Neutrophil (primary cell): ENCODE measurements around the gene RYR2.

ENCODE experiments used
- H3K27ac ChIP-seq: fragments of 200-600 bp; sonication (generic); 2 replicates; pipeline ENCODE4 v1.5.1; 2016; ENCODE audit warnings: mild to moderate bottlenecking, moderate library complexity
- H3K27me3 ChIP-seq: fragments of 200-600 bp; sonication (generic); 2 replicates; pipeline ENCODE4 v1.6.0; 2016; ENCODE audit warnings: mild to moderate bottlenecking
- H3K36me3 ChIP-seq: fragments of 200-600 bp; sonication (generic); 2 replicates; pipeline ENCODE4 v1.5.1; 2017
- H3K4me1 ChIP-seq, 2 experiments: fragments of 200-600 bp in 1 of 2; sonication (generic) in 1 of 2; 1 replicate in 1 of 2; 2 replicates in 1 of 2; pipeline versions ENCODE4 v1.5.1 to v1.6.1; 2013 to 2016; ENCODE audit warnings: low read depth in 1 of 2, low read length in 1 of 2, mild to moderate bottlenecking in 1 of 2, moderate library complexity in 1 of 2; ENCODE audit not compliant: control insufficient read depth in 1 of 2, insufficient read depth in 1 of 2
- H3K4me3 ChIP-seq, 2 experiments: fragments of 200-600 bp in 1 of 2; sonication (generic) in 1 of 2; 1 replicate in 1 of 2; 2 replicates in 1 of 2; pipeline ENCODE4 v1.5.1; 2013 to 2016; ENCODE audit warnings: low read depth in 1 of 2, low read length in 1 of 2, mild to moderate bottlenecking in 1 of 2, moderate library complexity in 1 of 2
- H3K9me3 ChIP-seq: fragments of 200-600 bp; sonication (generic); 2 replicates; pipeline ENCODE4 v1.5.1; 2016
- CTCF ChIP-seq: fragments of 200-600 bp; sonication (generic); IDR thresholded peaks from 2 replicates; pipeline ENCODE4 v1.5.1; 2016; ENCODE audit warnings: antibody characterized with exemption

The RYR2 gene

GRCh38 chr1:237608433-237608832 is 566.4 kb downstream of the RYR2 start:
- H3K27me3 ChIP-seq, result no peaks in the 10 kb centered on the region
- no peaks in the 10 kb centered on the region for H3K9me3 ChIP-seq
- H3K4me1 ChIP-seq, result no peaks in the 10 kb centered on the region
- no peak for TF ChIP-seq CTCF
- no peak overlapping the region for H3K27ac ChIP-seq
- H3K4me3 ChIP-seq, result no peak overlapping the region
- no peaks in the 10 kb centered on the region for H3K36me3 ChIP-seq

GRCh38 chr1:237610157-237610556 is 568.2 kb downstream of the RYR2 start:
- no peaks in the 10 kb centered on the region for H3K4me1 ChIP-seq
- no peak overlapping the region for H3K27ac ChIP-seq
- no peaks in the 10 kb centered on the region for H3K9me3 ChIP-seq
- no peak for TF ChIP-seq CTCF
- H3K36me3 ChIP-seq, result no peaks in the 10 kb centered on the region
- H3K27me3 ChIP-seq, result no peaks in the 10 kb centered on the region
- H3K4me3 ChIP-seq, result no peak overlapping the region

GRCh38 chr1:237613984-237614383 is 572.0 kb downstream of the RYR2 start:
- Histone ChIP-seq H3K27me3 (no peaks in the 10 kb centered on the region), H3K4me3 (no peak overlapping the region), H3K36me3 (no peaks in the 10 kb centered on the region), H3K4me1 (no peaks in the 10 kb centered on the region), H3K9me3 (no peaks in the 10 kb centered on the region), H3K27ac (no peak overlapping the region)
- no peak for TF ChIP-seq CTCF

- H3K27me3 ChIP-seq, result no peaks in the 10 kb centered on the region
- no peaks in the 10 kb centered on the region for H3K4me1 ChIP-seq
- no peak overlapping the region for H3K27ac ChIP-seq
- H3K36me3 ChIP-seq, result no peaks in the 10 kb centered on the region
- no peaks in the 10 kb centered on the region for H3K9me3 ChIP-seq
- no peak for TF ChIP-seq CTCF
- H3K4me3 ChIP-seq, result no peak overlapping the region
Measured at GRCh38 chr1:237619553-237619952, 577.6 kb downstream of the RYR2 start.

GRCh38 chr1:237634922-237635321 is 592.9 kb downstream of the RYR2 start:
- Histone ChIP-seq H3K9me3 (no peaks in the 10 kb centered on the region), H3K36me3 (no peaks in the 10 kb centered on the region), H3K27me3 (no peaks in the 10 kb centered on the region), H3K4me3 (no peak overlapping the region), H3K27ac (no peak overlapping the region), H3K4me1 (no peaks in the 10 kb centered on the region)
- TF ChIP-seq CTCF, result no peak

GRCh38 chr1:237638555-237638954 is 596.6 kb downstream of the RYR2 start:
- no peaks in the 10 kb centered on the region for H3K4me1 ChIP-seq
- no peak overlapping the region for H3K4me3 ChIP-seq
- H3K36me3 ChIP-seq, result no peaks in the 10 kb centered on the region
- no peaks in the 10 kb centered on the region for H3K27me3 ChIP-seq
- TF ChIP-seq CTCF, result no peak
- no peak overlapping the region for H3K27ac ChIP-seq
- H3K9me3 ChIP-seq, result no peaks in the 10 kb centered on the region
